Measurements from ENCODE around the gene TM2D3.
"Not testable (repeated sequence)": the region's sequence is repeated elsewhere in the genome, so short reads cannot be mapped to it uniquely, and the experiment has no call there.

Gene TM2D3

GRCh38 chr15:101637038-101637437, 15.1 kb downstream of the TM2D3 start:
- DNase-seq (ENCODE audit: low spot score), result no peak
- in situ Hi-C loops (cut with MboI; ENCODE audit: low pct_unique_long_range_greater_than_20kb, low sequenced_read_pairs, unreplicated experiment), result no loop called here
- TF ChIP-seq, protein P1, sequence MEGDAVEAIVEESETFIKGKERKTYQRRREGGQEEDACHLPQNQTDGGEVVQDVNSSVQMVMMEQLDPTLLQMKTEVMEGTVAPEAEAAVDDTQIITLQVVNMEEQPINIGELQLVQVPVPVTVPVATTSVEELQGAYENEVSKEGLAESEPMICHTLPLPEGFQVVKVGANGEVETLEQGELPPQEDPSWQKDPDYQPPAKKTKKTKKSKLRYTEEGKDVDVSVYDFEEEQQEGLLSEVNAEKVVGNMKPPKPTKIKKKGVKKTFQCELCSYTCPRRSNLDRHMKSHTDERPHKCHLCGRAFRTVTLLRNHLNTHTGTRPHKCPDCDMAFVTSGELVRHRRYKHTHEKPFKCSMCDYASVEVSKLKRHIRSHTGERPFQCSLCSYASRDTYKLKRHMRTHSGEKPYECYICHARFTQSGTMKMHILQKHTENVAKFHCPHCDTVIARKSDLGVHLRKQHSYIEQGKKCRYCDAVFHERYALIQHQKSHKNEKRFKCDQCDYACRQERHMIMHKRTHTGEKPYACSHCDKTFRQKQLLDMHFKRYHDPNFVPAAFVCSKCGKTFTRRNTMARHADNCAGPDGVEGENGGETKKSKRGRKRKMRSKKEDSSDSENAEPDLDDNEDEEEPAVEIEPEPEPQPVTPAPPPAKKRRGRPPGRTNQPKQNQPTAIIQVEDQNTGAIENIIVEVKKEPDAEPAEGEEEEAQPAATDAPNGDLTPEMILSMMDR (IDR thresholded peaks at IDR 0.05; ENCODE audit: extremely low read depth, insufficient read depth, missing control alignments), result no peak

DNA sequence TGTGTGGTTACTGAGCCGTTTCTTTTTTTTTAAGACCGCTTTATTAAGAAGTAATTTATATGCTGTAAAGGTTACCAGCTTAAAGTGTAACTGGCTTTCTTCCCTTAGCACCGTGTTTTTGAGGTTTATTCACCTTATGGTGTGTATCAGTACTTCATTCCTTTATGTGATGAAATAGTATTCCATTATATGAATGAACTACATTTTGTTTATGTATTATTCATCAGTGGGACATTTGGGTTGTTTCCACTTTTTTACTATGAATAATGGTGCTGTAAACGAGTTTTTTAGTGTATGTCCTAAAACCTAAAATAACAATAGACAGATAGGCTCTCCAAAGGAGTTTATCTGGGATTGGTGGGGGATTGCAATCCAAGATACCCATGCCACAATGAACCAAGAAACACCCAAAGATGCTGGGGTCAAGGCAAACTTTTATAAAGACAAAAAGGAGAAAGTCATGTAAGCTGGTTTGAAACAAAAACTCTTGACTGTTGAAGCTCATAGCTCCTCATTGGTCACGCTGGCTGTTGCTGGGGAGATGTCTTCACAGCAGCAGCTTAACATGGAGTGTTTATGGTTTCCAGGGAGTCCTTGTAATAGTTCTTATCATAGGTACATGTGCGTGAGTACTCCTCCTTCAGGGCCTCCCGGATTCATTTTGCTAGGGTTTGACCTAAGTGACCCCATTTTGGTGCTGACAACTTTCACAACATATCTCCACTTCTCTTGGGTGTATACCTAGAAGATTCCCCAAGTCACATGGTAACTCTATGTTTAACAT, 16.0 kb downstream of the TM2D3 start:
- in situ Hi-C loops (cut with MboI; ENCODE audit: low pct_unique_long_range_greater_than_20kb, low sequenced_read_pairs, unreplicated experiment), result no loop called here
- no peak for DNase-seq (ENCODE audit: low spot score)
- TF ChIP-seq, protein P1 (IDR thresholded peaks at IDR 0.05; ENCODE audit: extremely low read depth, insufficient read depth, missing control alignments), result no peak

- TF ChIP-seq, protein P1 (IDR thresholded peaks at IDR 0.05; ENCODE audit: extremely low read depth, insufficient read depth, missing control alignments), result no peak
- in situ Hi-C loops (cut with MboI; ENCODE audit: low pct_unique_long_range_greater_than_20kb, low sequenced_read_pairs, unreplicated experiment), result no loop called here
- DNase-seq (ENCODE audit: low spot score), result no peak
These were observed 18.8 kb downstream of the TM2D3 start for GRCh38 chr15:101633356-101633755.

DNA sequence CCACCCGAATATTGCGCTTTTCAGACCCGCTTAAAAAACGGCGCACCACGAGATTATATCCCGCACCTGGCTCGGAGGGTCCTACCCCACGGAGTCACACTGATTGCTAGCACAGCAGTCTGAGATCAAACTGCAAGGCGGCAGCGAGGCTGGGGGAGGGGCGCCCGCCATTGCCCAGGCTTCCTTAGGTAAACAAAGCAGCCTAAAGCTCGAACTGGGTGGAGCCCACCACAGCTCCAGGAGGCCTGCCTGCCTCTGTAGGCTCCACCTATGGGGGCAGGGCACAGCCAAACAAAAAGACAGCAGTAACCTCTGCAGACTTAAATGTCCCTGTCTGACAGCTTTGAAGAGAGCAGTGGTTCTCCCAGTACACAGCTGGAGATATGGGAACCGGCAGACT, 25.5 kb downstream of the TM2D3 start:
- in situ Hi-C loops (cut with MboI; ENCODE audit: low pct_unique_long_range_greater_than_20kb, low sequenced_read_pairs, unreplicated experiment); DNase-seq (ENCODE audit: low spot score): not testable (repeated sequence)

- TF ChIP-seq, protein P1 (IDR thresholded peaks at IDR 0.05; ENCODE audit: extremely low read depth, insufficient read depth, missing control alignments), result no peak
- DNase-seq (ENCODE audit: low spot score), result no peak
- in situ Hi-C loops (cut with MboI; ENCODE audit: low pct_unique_long_range_greater_than_20kb, low sequenced_read_pairs, unreplicated experiment), result no loop called here
These were observed 26.2 kb downstream of the TM2D3 start for GRCh38 chr15:101625980-101626379.

- no peak for DNase-seq (ENCODE audit: low spot score)
- TF ChIP-seq, protein P1 (IDR thresholded peaks at IDR 0.05; ENCODE audit: extremely low read depth, insufficient read depth, missing control alignments), result no peak
- in situ Hi-C loops (cut with MboI; ENCODE audit: low pct_unique_long_range_greater_than_20kb, low sequenced_read_pairs, unreplicated experiment), result no loop called here
These were observed 27.0 kb downstream of the TM2D3 start for GRCh38 chr15:101625184-101625583.

DNA sequence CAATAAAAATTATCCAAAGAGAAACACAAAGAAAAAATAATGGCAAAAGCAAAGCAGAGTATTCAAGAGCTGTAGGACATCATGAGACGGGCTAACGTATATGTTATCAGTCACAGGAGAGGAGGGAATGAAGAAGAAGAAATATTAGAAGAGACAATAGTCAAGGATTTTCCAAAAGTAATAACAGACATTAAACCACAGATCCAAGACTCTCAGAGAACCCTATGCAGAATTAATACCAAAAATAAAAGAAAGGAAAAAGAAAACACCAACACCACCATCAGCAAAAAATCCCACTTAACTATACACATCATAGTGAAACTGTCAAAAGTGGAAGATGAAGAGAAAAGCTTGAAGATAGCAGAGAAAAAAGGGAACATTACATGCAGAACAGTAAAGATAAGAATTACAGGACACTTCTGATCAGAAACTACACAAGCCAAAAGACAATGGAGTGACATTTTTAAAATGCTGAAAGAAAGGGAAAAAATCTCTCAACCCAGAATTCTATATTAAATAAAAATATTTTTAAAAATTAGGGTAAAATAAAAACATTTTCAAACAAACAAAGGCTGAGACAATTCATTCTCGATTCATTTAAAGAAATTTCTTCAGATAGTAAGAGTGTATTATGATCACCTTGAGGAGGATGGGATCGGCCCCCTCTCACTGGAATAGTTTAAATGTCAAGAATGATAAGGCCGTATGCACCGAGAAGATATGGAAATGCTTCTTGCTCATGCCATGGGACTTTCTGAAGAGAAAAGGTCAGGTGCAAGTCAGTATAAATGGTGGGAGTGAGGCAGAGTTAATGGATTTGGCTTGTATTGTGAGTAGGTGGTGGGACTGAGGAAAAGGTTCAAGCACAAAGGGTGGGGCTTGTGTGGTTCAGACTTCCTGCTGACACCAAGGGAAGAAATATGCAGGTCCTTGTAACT, 28.5 kb downstream of the TM2D3 start:
- no peak for DNase-seq (ENCODE audit: low spot score)
- TF ChIP-seq, protein P1 (IDR thresholded peaks at IDR 0.05; ENCODE audit: extremely low read depth, insufficient read depth, missing control alignments), result no peak
- in situ Hi-C loops (cut with MboI; ENCODE audit: low pct_unique_long_range_greater_than_20kb, low sequenced_read_pairs, unreplicated experiment), result no loop called here

Measured in GM13977 (cell line).